HepG2 (cell line): ENCODE results near the gene ZNF586. TPM values are rescaled to one million over a fixed set of nuclear protein-coding genes. Genes with fewer than 3 reads are reported as not detected.

Source experiments
- ATAC-seq: fragments of 200-7000 bp; cut with Tn5 transposase; 3 replicates; pipeline ENCODE4 v1.9.1; 2020; ENCODE audit warnings: mild to moderate bottlenecking, moderate library complexity
- BruUV-seq: library from RNA; stranded (reverse); fragments of 400-500 nt; replicated peaks from 2 replicates; lab custom pipeline; 2021; lab: Mats Ljungman, UMichigan
- CTCF ChIA-PET: fragments of 300-600 bp; formaldehyde crosslinking; extraction: SDS; loops from one replicate; lab custom pipeline; 2021; ENCODE audit warnings: low total read pairs, inconsistent platforms, low intra/inter-chr PET ratio; lab: Yijun Ruan, JAX
- POLR2A ChIA-PET: fragments of 350-600 bp; sonication (Branson Sonifier 250); formaldehyde crosslinking; loops from one replicate; lab custom pipeline; 2020; ENCODE audit warnings: antibody characterized with exemption, inconsistent platforms; lab: Yijun Ruan, JAX
- DNase-seq: peaks from one replicate; pipeline ENCODE4 v3.0.0-alpha.2; 2015; ENCODE audit warnings: low spot score
- FAIRE-seq: peaks from 3 replicates; lab custom pipeline; 2011; peaks lifted over from hg19 to GRCh38; lab: Jason Lieb, UNC
- H2AFZ ChIP-seq: one replicate; pipeline ENCODE4 v1.6.1; 2011; ENCODE audit warnings: low read length, inconsistent platforms
- H3K27ac ChIP-seq: fragments of 300-600 bp; 3 replicates; pipeline ENCODE4 v1.8.0; 2011; ENCODE audit warnings: mixed run types, mild to moderate bottlenecking, mixed read lengths, low read length, inconsistent platforms; ENCODE audit not compliant: insufficient read depth; ENCODE audit errors: extremely low read length
- H3K27me3 ChIP-seq, 2 experiments: fragments of 200-600 bp in 1 of 2; 2 replicates in 1 of 2; 3 replicates in 1 of 2; pipeline versions ENCODE4 v1.6.0 to v1.8.0; 2011; ENCODE audit warnings: low read length in 2 of 2, mild to moderate bottlenecking in 2 of 2, moderate library complexity in 2 of 2, inconsistent platforms in 1 of 2; ENCODE audit not compliant: insufficient read depth in 2 of 2, control insufficient read depth in 1 of 2
- H3K36me3 ChIP-seq, 2 experiments: fragments of 200-600 bp in 1 of 2; replicated peaks in 1 of 2; 2 replicates in 1 of 2; 3 replicates in 1 of 2; pipeline versions ENCODE4 v1.5.1 to v1.8.0; 2011; ENCODE audit warnings: low read length in 2 of 2, inconsistent platforms in 1 of 2; ENCODE audit not compliant: insufficient read depth in 2 of 2, control insufficient read depth in 1 of 2
- H3K4me1 ChIP-seq: 2 replicates; pipeline ENCODE4 v1.5.1; 2012; ENCODE audit warnings: low read length, inconsistent platforms; ENCODE audit not compliant: insufficient read depth
- H3K4me2 ChIP-seq: 2 replicates; pipeline ENCODE4 v1.6.0; 2011; ENCODE audit warnings: low read depth, low read length, inconsistent platforms
- H3K4me3 ChIP-seq, 3 experiments: fragments of 200-600 bp in 1 of 3; sonication (generic), shearing (Covaris generic) in 1 of 3; replicated peaks in 1 of 3; 2 replicates each; pipeline ENCODE4 v1.5.1; 2011 to 2016; ENCODE audit warnings: low read length in 3 of 3, inconsistent platforms in 2 of 3, low read depth in 2 of 3, mild to moderate bottlenecking in 2 of 3, control low read depth in 1 of 3, mixed read lengths in 1 of 3; ENCODE audit not compliant: insufficient read depth in 1 of 3
- H3K79me2 ChIP-seq: one replicate; pipeline ENCODE4 v1.6.1; 2011; ENCODE audit warnings: low read length, inconsistent platforms; ENCODE audit not compliant: insufficient read depth
- H3K9ac ChIP-seq: 2 replicates; pipeline ENCODE4 v1.6.0; 2011; ENCODE audit warnings: mild to moderate bottlenecking, low read depth, low read length, inconsistent platforms; ENCODE audit not compliant: insufficient read depth
- H3K9me3 ChIP-seq: 2 replicates; pipeline ENCODE4 v1.5.1; 2012; ENCODE audit warnings: mild to moderate bottlenecking, low read length
- H4K20me1 ChIP-seq: 2 replicates; pipeline ENCODE4 v1.6.0; 2011; ENCODE audit warnings: inconsistent platforms, mild to moderate bottlenecking, low read length, moderate library complexity; ENCODE audit not compliant: insufficient read depth
- ONECUT2 ChIP-seq: sonication (generic); formaldehyde crosslinking; IDR thresholded peaks from 2 replicates; pipeline ENCODE4 v1.4.0; 2020; ENCODE audit warnings: missing genetic modification reagents
- ZNF567 ChIP-seq: sonication (generic); formaldehyde crosslinking; IDR thresholded peaks from 2 replicates; pipeline ENCODE4 v1.8.1; 2023; ENCODE audit warnings: mild to moderate bottlenecking, missing genetic modification reagents, borderline replicate concordance
- ZNF790 ChIP-seq: sonication (generic); formaldehyde crosslinking; IDR thresholded peaks from 2 replicates; pipeline ENCODE4 v1.8.0; 2022; ENCODE audit warnings: missing genetic modification reagents, mild to moderate bottlenecking, borderline replicate concordance
- ZNF883 ChIP-seq: sonication (generic); formaldehyde crosslinking; IDR thresholded peaks from 2 replicates; pipeline ENCODE4 v1.5.1; 2020; ENCODE audit warnings: mild to moderate bottlenecking, missing genetic modification reagents; ENCODE audit errors: not compliant biosample characterization
- WGBS: methylation state at CpG from one replicate; pipeline ENCODE4 v1.1.6; 2017; ENCODE audit warnings: low lambda C conversion rate; 5-methylcytosine and 5-hydroxymethylcytosine counted together
- in situ Hi-C: cut with HindIII; loops from 2 replicates; pipeline ENCODE4 v1.10.0; 2017; ENCODE audit warnings: low pct_unique_long_range_greater_than_20kb; ENCODE audit not compliant: extremely low pct_ligation_motif_present
- intact Hi-C: fragments of 100-400 bp; cut with micrococcal nuclease; formaldehyde crosslinking; loops from one replicate; pipeline ENCODE4 v1.10.0; 2022; ENCODE audit not compliant: unreplicated experiment
- polyA plus RNA-seq, 8 experiments: library from polyadenylated mRNA; depleted of rRNA in 3 of 8; stranded (reverse) in 7 of 8; unstranded in 1 of 8; fragments of >200 nt; fragmentation: Illumina TruSeq in 4 of 8; extraction: Trizol in 4 of 8; gene quantifications; 2 replicates each; pipeline versions ENCODE4 v1.2.1 to v1.2.3, GENCODE V29; 2011 to 2016; ENCODE audit warnings: low read depth in 4 of 8, missing spikeins in 1 of 8, mixed read lengths in 1 of 8; ENCODE audit not compliant: insufficient read depth in 1 of 8
- total RNA-seq, 5 experiments: library from RNA; depleted of rRNA; stranded (reverse); fragments of >200 nt; fragmentation: Illumina TruSeq; extraction: Trizol; gene quantifications; 2 replicates each; pipeline ENCODE4 v1.2.3, GENCODE V29; 2016; ENCODE audit warnings: low read depth in 1 of 5
- TF ChIP-seq, protein P1 (sequence below): sonication (generic); formaldehyde crosslinking; IDR thresholded peaks from 2 replicates; pipeline ENCODE4 v1.4.0; 2020; ENCODE audit warnings: mild to moderate bottlenecking, missing genetic modification reagents
- TF ChIP-seq, protein P2 (sequence below): sonication (generic); formaldehyde crosslinking; conservative IDR thresholded peaks from 2 replicates; pipeline ENCODE4 v1.8.0; 2022; ENCODE audit warnings: mild to moderate bottlenecking, moderate library complexity, missing genetic modification reagents
- TF ChIP-seq, protein P3 (sequence below): sonication (generic); formaldehyde crosslinking; IDR thresholded peaks from 2 replicates; pipeline ENCODE4; 2020; ENCODE audit warnings: missing genetic modification reagents, mild to moderate bottlenecking, borderline replicate concordance

The ZNF586 gene
- total and polyA plus RNA-seq, 2 of the 13 experiments (the other 11 are each of a cell fraction or from before 2014, with no cell fraction given), result 0.50 to 3.4 TPM

DNA sequence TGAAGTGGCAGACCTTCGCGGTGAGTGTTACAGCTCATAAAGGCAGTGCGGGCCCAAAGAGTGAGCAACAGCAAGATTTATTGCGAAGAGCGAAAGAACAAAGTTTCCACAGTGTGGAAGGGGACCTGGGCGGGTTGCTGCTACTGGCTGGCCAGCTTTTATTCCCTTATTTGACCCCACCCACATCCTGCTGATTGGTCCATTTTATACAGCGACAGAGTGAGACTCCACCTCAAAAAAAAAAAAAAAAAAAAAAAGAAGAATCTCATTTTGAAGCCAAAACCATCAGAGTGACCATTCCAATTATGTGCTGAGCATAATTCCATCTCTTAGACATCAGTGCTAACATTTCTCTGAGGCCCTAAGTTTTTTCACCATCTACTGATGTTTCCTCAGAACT is 47.2 kb downstream of the ZNF586 start:
- Histone ChIP-seq H3K4me3 (no peak overlapping the region), H3K9me3 (no peaks in the 10 kb centered on the region), H3K36me3 (peaks cover 1 to 2% of the 10 kb centered on the region in 2 experiments; a peak in 4 of 5 replicates), H3K27me3 (no peaks in the 10 kb centered on the region; a peak in 1 of 5 replicates), H3K4me1 (peaks cover 52% of the 10 kb centered on the region), H4K20me1 (0 out of 2 replicates have a peak, but pooled peaks cover 3% of the 10 kb centered on the region), H3K79me2 (peaks cover 39% of the 10 kb centered on the region), H3K4me2 (no peak overlapping the region), H3K27ac (no peak overlapping the region), H2AFZ (no peak overlapping the region), H3K9ac (no peak overlapping the region)
- ChIA-PET CTCF (no interaction called here), POLR2A (interaction anchor here (0.6 kb wide), 1 partner anchor 43 kb away, joined by 4 read pairs; no protein-coding TSS in a partner anchor)
- WGBS, result 94% methylated on average over 7 of the region's 7 CpGs
- in situ Hi-C loops, result no loop called here
- BruUV-seq, result no TSS peak
- DNase-seq (no peak), ATAC-seq (no peak), FAIRE-seq (no peak)
- no peak for TF ChIP-seq ZNF883 (CRISPR knock-in tag)
- TF ChIP-seq, protein P1, sequence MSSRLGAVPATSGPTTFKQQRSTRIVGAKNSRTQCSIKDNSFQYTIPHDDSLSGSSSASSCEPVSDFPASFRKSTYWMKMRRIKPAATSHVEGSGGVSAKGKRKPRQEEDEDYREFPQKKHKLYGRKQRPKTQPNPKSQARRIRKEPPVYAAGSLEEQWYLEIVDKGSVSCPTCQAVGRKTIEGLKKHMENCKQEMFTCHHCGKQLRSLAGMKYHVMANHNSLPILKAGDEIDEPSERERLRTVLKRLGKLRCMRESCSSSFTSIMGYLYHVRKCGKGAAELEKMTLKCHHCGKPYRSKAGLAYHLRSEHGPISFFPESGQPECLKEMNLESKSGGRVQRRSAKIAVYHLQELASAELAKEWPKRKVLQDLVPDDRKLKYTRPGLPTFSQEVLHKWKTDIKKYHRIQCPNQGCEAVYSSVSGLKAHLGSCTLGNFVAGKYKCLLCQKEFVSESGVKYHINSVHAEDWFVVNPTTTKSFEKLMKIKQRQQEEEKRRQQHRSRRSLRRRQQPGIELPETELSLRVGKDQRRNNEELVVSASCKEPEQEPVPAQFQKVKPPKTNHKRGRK, result no peak
- TF ChIP-seq, protein P2, sequence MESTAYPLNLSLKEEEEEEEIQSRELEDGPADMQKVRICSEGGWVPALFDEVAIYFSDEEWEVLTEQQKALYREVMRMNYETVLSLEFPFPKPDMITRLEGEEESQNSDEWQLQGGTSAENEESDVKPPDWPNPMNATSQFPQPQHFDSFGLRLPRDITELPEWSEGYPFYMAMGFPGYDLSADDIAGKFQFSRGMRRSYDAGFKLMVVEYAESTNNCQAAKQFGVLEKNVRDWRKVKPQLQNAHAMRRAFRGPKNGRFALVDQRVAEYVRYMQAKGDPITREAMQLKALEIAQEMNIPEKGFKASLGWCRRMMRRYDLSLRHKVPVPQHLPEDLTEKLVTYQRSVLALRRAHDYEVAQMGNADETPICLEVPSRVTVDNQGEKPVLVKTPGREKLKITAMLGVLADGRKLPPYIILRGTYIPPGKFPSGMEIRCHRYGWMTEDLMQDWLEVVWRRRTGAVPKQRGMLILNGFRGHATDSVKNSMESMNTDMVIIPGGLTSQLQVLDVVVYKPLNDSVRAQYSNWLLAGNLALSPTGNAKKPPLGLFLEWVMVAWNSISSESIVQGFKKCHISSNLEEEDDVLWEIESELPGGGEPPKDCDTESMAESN (CRISPR knock-in tag), result no peak
- TF ChIP-seq, protein P3, sequence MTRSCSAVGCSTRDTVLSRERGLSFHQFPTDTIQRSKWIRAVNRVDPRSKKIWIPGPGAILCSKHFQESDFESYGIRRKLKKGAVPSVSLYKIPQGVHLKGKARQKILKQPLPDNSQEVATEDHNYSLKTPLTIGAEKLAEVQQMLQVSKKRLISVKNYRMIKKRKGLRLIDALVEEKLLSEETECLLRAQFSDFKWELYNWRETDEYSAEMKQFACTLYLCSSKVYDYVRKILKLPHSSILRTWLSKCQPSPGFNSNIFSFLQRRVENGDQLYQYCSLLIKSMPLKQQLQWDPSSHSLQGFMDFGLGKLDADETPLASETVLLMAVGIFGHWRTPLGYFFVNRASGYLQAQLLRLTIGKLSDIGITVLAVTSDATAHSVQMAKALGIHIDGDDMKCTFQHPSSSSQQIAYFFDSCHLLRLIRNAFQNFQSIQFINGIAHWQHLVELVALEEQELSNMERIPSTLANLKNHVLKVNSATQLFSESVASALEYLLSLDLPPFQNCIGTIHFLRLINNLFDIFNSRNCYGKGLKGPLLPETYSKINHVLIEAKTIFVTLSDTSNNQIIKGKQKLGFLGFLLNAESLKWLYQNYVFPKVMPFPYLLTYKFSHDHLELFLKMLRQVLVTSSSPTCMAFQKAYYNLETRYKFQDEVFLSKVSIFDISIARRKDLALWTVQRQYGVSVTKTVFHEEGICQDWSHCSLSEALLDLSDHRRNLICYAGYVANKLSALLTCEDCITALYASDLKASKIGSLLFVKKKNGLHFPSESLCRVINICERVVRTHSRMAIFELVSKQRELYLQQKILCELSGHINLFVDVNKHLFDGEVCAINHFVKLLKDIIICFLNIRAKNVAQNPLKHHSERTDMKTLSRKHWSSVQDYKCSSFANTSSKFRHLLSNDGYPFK (CRISPR knock-in tag), result no peak
- no peak for TF ChIP-seq ONECUT2 (CRISPR knock-in tag)
- TF ChIP-seq ZNF790, result no peak
- TF ChIP-seq ZNF567 (CRISPR knock-in tag), result no peak
- intact Hi-C loops, result no loop called here
